ENCODE results near the gene ITGA5.
A peak's percentile ranks its signal among the peaks of the same experiment; 100 is the strongest.

Gene ITGA5

GRCh38 chr12:54419088-54419887 lies at the start of gene ITGA5:
Gene ITGA5, minus strand, starts transcription at chr12:54419266. Its CDS starts 68 bp downstream, at chr12:54419198.
- DNase-seq: peak; percentile 70

DNA sequence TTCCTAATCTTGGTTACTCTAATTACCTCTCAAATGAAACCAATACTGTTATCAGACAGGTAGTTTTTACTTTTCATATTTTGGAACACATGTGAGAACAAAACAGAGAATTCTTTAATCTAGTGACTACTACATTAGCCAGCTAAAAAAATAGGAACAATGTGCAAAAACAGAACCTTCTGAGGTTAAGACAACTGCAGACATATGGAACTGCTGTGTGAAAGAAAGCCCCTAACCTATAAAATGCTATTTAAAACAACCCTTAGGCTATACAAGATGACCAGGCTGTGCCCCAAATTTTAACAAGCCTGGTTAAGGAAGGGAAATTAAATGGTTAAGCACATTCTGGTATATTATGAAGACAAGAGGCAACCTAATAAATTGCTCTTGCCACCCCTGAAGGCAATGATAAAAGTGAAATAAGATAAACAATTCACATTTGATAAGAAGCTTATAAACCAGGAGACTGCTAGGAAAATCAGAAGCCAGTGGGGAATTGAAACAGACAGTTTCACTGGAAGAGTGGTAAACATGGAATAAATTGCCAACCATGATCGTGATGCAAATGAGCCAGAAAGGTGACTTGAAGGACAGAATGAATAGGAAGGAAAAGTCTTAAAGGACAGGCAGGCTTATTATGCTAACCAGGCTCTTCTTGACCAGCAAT lies 46.9 kb upstream of the ITGA5 start:
- peak; percentile 18 for DNase-seq

GRCh38 chr12:54463484-54463883 lies 44.4 kb upstream of the ITGA5 start:
- DNase-seq: no peak

GRCh38 chr12:54463034-54463433 lies 44.0 kb upstream of the ITGA5 start:
- peak; percentile 96 for DNase-seq

DNA sequence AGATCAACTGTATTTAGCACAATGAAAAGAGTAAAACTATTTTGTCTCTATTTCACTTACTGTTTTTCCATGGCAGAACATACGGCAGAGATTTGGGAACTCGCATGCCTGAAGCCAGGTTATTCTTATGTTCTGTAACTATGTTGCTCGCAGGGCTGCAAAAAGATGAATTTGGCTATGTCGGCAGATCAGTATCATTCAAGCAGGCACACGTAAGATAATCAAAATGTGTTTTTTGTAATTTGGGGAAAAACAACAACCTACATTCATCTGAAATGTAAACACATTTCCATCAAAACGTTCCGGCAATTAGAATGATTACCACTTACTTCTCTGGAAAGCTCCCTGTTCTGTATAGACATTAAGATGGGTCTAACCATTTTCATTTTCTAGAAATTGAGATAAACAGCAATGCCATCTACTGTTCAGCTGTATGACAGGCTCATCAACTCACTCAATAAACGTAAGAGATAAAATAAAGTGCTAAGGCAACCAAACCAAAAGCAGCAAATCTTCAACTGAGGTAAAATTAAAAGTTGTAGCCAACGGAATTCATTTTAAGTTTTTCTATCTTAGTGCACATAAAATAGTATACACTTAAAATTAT lies 41.4 kb upstream of the ITGA5 start:
- DNase-seq: no peak

DNA sequence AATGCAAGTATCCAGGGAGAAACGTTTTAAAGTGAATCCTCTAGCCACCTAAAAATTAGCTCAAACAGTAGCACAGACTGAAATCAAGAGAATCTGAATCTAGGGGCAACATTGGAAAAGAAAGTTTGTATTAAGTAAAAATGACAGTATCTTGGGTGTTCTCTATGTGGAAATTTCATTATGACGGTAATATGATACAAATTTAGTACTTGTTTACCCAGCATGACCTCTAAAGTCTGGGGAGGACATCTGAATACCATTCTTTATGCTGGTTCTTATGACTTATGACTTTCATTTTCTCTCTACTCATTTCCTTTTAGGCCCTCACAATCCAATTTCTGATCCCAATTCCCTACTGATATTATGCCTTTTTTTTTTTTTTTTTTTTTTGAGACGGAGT lies 40.3 kb upstream of the ITGA5 start:
- no peak for DNase-seq

- no peak for DNase-seq
Measured at GRCh38 chr12:54455760-54456469, 36.8 kb upstream of the ITGA5 start.

DNA sequence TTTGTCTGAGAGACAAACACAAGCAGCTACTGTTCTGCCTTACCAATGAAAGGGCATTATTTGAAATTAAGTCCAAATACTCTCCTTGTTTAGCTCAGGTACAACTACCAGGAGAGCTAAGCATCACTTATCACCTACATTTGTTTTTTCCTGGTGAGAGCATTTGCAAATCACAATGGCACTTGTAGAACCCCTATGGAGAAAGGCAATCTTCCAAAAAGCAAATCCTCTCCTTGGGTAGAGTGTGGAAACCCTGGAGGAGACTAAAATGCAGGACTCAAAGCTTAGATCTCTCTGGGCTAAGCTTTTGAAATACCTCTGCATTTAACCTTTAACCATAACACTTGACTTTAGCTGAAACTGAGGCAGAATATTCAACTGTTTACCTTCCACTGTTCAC lies 33.6 kb upstream of the ITGA5 start:
- no peak for DNase-seq

DNA sequence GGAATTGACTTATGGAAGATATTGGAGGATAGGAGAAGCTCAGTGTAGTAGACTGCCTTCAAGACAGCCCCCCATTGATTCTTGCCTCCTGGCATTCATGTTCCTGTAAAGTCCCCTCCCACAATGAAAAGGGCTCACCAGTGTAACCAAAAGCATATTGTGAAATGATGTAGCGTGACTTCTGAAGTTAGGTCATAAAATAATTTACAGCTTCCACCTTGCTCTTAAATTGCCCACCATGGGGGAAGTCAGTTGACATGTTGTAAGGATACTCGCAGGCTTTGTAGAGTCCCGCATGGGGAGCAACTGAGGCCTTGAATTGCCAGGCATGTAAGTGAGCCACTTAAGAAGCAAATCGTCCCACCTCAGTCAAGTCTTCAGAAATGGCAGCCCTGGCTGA lies 29.3 kb upstream of the ITGA5 start:
- DNase-seq: peak; percentile 61

- no peak for DNase-seq
Measured at GRCh38 chr12:54447917-54448316, 28.9 kb upstream of the ITGA5 start.

DNA sequence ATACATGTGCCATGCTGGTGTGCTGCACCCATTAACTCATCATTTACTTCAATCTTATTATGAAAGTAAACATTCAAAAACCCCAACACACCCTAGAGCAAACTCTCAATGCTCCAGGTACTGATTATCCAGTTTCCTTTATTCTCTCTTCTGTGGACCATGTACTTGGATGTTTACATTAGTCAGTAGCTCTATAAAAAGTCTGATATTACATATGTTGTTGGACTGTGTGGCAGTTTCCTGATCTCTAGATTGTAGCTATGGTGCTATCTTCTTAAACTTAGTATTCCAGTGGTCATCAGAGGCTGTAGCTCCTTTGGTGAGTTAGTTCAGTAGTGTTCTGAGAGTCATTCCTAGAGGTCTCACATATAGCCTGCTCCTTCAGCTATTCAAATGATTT lies 25.1 kb upstream of the ITGA5 start:
- no peak for DNase-seq

- DNase-seq: no peak
Measured at GRCh38 chr12:54443446-54443845, 24.4 kb upstream of the ITGA5 start.

DNA sequence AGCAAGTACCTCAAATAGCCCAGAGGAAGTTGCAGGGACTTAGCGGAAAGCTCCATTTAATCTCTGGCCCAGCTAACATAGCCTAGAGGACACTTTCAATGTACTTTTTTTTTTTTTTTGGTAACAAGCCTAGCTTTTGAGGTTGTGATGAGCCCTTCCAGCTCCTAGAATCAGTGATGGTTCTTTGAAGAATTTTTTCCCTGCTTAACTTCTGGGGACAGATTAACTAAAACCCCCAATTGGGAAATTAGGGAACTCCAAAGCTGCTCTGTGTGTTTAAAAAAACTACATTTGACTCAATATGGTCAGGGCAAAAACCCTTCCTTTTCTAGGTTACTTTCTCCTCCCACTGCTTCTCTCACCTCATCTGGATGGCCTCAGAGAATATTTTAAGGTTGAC lies 23.9 kb upstream of the ITGA5 start:
- DNase-seq: no peak

DNA sequence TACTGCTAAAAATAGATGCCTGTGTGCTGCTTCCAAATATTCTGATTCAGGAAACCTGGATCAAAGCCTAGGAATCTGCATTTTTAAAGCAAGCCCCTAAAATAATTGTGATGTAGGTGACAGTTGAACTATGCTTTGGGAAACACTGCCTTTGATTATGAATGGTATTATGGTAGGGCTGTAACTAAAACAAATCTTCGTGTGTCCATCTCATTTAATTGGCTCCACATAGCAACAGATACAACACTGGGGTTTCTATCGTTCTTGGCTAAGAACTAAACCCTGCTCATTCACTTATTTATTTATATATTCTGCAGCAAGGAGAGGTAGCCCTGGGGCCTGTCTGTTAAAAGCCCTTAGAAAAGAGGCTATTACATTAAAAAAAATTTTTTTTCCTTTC lies 23.0 kb upstream of the ITGA5 start:
- DNase-seq: no peak

DNA sequence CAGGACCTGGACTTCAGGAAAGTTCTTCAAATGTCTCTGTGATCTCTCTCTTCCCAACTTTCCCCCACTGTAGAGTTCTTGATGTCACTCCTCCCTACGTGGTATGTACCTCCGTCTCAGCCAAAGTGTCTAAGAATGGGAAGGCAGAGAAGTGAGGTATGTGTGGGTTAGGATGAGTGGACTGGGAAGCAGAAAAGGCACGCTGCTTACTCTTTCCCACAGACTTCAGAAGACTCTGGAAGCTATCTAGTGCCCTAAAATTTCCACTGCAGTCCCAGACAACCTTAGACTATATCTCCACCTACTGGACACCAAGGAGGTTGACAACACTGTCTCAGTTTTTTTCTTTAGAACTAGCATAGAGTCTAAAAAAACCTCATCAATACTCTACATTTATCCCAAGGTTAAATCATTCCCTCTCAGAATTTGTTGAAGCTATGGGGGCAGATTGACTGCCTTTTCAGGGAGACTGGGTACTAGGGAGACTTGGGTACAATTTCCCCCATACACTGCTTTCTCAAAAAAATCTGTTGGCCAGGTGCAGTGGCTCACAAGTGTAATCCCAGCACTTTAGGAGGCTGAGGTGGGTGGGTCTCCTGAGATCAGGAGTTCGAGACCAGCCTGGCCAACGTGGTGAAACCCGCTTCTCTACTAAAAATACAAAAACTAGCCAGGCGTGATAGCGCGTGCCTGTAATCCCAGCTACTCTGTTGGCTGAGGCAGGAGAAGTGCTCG lies 20.6 kb upstream of the ITGA5 start:
- peak; percentile 65 for DNase-seq

- no peak for DNase-seq
Measured at GRCh38 chr12:54439096-54439495, 20.0 kb upstream of the ITGA5 start.

DNA sequence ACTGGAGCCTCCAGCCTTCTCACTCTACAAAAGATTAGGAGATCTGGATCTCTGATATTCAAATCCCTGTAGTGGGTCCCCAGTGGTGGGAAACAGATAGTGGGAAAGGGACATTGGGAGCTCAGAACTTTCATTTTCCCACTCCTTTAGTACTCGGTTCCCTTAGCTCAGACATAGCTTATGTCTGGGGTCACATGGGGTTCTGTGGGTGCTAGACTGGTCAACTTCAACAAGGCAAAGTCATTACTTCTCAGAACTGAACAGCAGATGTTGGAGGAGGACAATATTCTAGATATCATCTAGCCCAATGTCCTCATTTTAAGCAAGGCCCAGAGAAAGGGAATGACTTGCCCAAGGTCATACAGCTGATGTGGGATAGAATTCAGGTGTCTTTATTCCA lies 19.5 kb upstream of the ITGA5 start:
- DNase-seq: peak; percentile 62

GRCh38 chr12:54437697-54438096 lies 18.6 kb upstream of the ITGA5 start:
- no peak for DNase-seq

DNA sequence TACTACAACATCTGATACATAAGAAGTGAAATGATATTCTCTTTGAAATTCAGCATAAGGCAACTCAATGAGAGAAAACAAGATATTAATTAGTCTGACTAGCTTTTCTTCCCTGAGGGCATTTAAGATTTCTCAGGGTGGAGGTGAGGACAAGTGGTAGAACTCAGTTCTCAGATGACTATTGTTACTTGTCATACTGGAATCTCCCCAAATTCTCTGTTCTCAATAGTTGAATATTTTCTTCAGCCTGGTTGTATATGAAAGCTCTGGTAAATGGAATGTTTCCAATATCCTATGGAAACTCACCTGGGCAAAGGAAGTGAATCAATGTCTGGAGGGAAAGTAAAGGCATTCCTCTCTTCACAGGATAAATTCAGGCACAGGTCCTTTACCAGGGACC lies 18.2 kb upstream of the ITGA5 start:
- DNase-seq: no peak

GRCh38 chr12:54432815-54433164 lies 13.7 kb upstream of the ITGA5 start:
- DNase-seq: no peak

DNA sequence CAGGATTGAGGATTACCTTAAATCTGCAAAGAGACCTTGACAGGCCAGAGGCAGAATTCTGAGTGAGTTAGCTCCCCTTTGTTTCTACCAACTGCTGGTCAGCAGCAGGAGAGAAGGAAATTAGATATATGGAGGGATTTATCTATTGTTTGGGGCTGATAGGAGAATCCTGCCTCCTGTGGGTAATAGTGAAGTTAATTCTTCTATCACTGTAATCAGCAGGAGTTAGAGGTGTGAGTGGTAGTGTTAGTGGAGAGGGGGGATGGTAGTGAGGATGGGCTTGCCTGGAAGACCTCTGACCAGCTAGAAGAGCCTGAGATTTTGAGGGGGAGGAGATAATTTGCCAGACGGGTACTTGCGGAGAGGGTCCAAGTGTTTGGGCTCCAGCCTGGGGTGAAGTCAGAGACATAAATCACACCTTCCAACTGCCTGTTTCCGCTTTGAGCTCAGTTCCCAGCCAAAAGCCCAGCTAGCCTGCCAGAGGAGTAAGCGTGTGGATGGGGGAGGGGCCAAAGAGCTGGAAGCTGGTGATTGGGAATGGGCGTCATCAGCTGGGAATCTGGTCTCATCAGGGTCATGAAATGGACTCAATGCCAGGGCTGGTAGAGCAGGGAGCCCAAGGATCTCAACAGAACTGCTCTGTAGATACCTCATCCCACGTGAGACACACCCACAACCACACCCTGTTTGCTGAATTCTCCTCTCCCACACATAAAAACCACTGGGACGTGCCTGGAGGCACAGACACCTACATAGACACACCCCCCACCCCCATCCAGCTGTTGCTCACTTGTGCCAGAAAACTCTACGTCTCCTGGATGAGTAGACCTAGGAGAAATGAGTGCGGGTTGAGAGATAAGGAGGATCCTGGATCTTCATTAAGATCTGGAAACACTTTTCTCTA lies 13.1 kb upstream of the ITGA5 start:
- DNase-seq: peak; percentile 45

All from inflammatory macrophage treated with lipopolysaccharide for 4 hours (primary cell).